Measurements from ENCODE around the gene BIRC2.
"Not testable (repeated sequence)": the region's sequence is repeated elsewhere in the genome, so short reads cannot be mapped to it uniquely, and the experiment has no call there.

The BIRC2 gene

GRCh38 chr11:102368472-102368871, 21.5 kb downstream of the BIRC2 start:
- H3K4me1 ChIP-seq, result 0 out of 2 replicates have a peak, but pooled peaks cover 2% of the 10 kb centered on the region
- H3K4me3 ChIP-seq, result no peak overlapping the region
- in situ Hi-C loops (cut with MboI; ENCODE audit: low sequenced_read_pairs), result no loop called here
- H3K27me3 ChIP-seq (ENCODE audit: low read depth), result no peaks in the 10 kb centered on the region
- no peaks in the 10 kb centered on the region for H3K9me3 ChIP-seq
- no peak for DNase-seq (ENCODE audit: low spot score in 2 of 2)
- peaks cover 22% of the 10 kb centered on the region for H3K36me3 ChIP-seq (replicated peaks)

GRCh38 chr11:102374633-102375424, 27.8 kb downstream of the BIRC2 start:
- H3K27me3 ChIP-seq (ENCODE audit: low read depth); in situ Hi-C loops (cut with MboI; ENCODE audit: low sequenced_read_pairs); H3K36me3 ChIP-seq (replicated peaks); H3K4me3 ChIP-seq; H3K4me1 ChIP-seq; H3K9me3 ChIP-seq; DNase-seq (ENCODE audit: low spot score in 2 of 2): not testable (repeated sequence)

- Histone ChIP-seq H3K9me3 (no peaks in the 10 kb centered on the region), H3K36me3 (replicated peaks) (peaks cover 8% of the 10 kb centered on the region; the same call in 1 of the 2 replicates), H3K4me3 (no peak overlapping the region), H3K4me1 (peaks cover 5% of the 10 kb centered on the region; the same call in 1 of the 2 replicates), H3K27me3 (ENCODE audit: low read depth) (no peaks in the 10 kb centered on the region)
- DNase-seq (ENCODE audit: low spot score in 2 of 2), result no peak
- in situ Hi-C loops (cut with MboI; ENCODE audit: low sequenced_read_pairs), result no loop called here
Measured at GRCh38 chr11:102375720-102376399, 28.8 kb downstream of the BIRC2 start.

- in situ Hi-C loops (cut with MboI; ENCODE audit: low sequenced_read_pairs), result no loop called here
- Histone ChIP-seq H3K27me3 (ENCODE audit: low read depth) (no peaks in the 10 kb centered on the region), H3K4me3 (no peak overlapping the region), H3K36me3 (replicated peaks) (peaks cover 8% of the 10 kb centered on the region; the same call in 1 of the 2 replicates), H3K9me3 (no peaks in the 10 kb centered on the region), H3K4me1 (peaks cover 5% of the 10 kb centered on the region; the same call in 1 of the 2 replicates)
- DNase-seq (ENCODE audit: low spot score in 2 of 2), result no peak
Measured at GRCh38 chr11:102377891-102378290, 30.9 kb downstream of the BIRC2 start.

GRCh38 chr11:102378818-102379217, 31.8 kb downstream of the BIRC2 start:
- Histone ChIP-seq H3K27me3 (ENCODE audit: low read depth) (no peaks in the 10 kb centered on the region), H3K4me1 (peaks cover 12% of the 10 kb centered on the region), H3K9me3 (no peaks in the 10 kb centered on the region), H3K36me3 (replicated peaks) (peaks cover 8% of the 10 kb centered on the region; the same call in 1 of the 2 replicates), H3K4me3 (no peak overlapping the region)
- in situ Hi-C loops (cut with MboI; ENCODE audit: low sequenced_read_pairs), result no loop called here
- DNase-seq (ENCODE audit: low spot score in 2 of 2), result no peak

GRCh38 chr11:102382384-102382783, 35.4 kb downstream of the BIRC2 start:
- no peaks in the 10 kb centered on the region for H3K27me3 ChIP-seq (ENCODE audit: low read depth)
- H3K4me3 ChIP-seq, result no peak overlapping the region
- no peak for DNase-seq (ENCODE audit: low spot score in 2 of 2)
- H3K36me3 ChIP-seq (replicated peaks), result peaks cover 5% of the 10 kb centered on the region
- in situ Hi-C loops (cut with MboI; ENCODE audit: low sequenced_read_pairs), result no loop called here
- no peaks in the 10 kb centered on the region for H3K9me3 ChIP-seq
- H3K4me1 ChIP-seq, result peaks cover 19% of the 10 kb centered on the region

- Histone ChIP-seq H3K4me1 (peaks cover 19% of the 10 kb centered on the region), H3K27me3 (ENCODE audit: low read depth) (no peaks in the 10 kb centered on the region), H3K36me3 (replicated peaks) (peaks cover 5% of the 10 kb centered on the region), H3K9me3 (no peaks in the 10 kb centered on the region), H3K4me3 (no peak overlapping the region)
- in situ Hi-C loops (cut with MboI; ENCODE audit: low sequenced_read_pairs), result no loop called here
- no peak for DNase-seq (ENCODE audit: low spot score in 2 of 2)
Measured at GRCh38 chr11:102383839-102384238, 36.8 kb downstream of the BIRC2 start.

GRCh38 chr11:102384419-102385079, 37.5 kb downstream of the BIRC2 start:
- DNase-seq (ENCODE audit: low spot score in 2 of 2), result no peak
- Histone ChIP-seq H3K4me1 (peaks cover 19% of the 10 kb centered on the region), H3K4me3 (no peak overlapping the region), H3K27me3 (ENCODE audit: low read depth) (no peaks in the 10 kb centered on the region), H3K36me3 (replicated peaks) (no peaks in the 10 kb centered on the region; the same call in 1 of the 2 replicates), H3K9me3 (no peaks in the 10 kb centered on the region)
- in situ Hi-C loops (cut with MboI; ENCODE audit: low sequenced_read_pairs), result no loop called here

GRCh38 chr11:102385085-102386007, 38.3 kb downstream of the BIRC2 start:
- in situ Hi-C loops (cut with MboI; ENCODE audit: low sequenced_read_pairs), result no loop called here
- DNase-seq (ENCODE audit: low spot score in 2 of 2), result no peak
- Histone ChIP-seq H3K27me3 (ENCODE audit: low read depth) (no peaks in the 10 kb centered on the region), H3K9me3 (no peaks in the 10 kb centered on the region), H3K4me3 (no peak overlapping the region), H3K36me3 (replicated peaks) (no peaks in the 10 kb centered on the region; the same call in 1 of the 2 replicates), H3K4me1 (peaks cover 15% of the 10 kb centered on the region)

GRCh38 chr11:102386136-102386734, 39.2 kb downstream of the BIRC2 start:
- Histone ChIP-seq H3K27me3 (ENCODE audit: low read depth) (no peaks in the 10 kb centered on the region), H3K36me3 (replicated peaks) (no peaks in the 10 kb centered on the region; the same call in 1 of the 2 replicates)
- in situ Hi-C loops (cut with MboI; ENCODE audit: low sequenced_read_pairs), result no loop called here

GRCh38 chr11:102387043-102387781, 40.2 kb downstream of the BIRC2 start:
- H3K27me3 ChIP-seq (ENCODE audit: low read depth), result no peaks in the 10 kb centered on the region
- H3K4me1 ChIP-seq, result peaks cover 14% of the 10 kb centered on the region
- no peaks in the 10 kb centered on the region; the same call in 1 of the 2 replicates for H3K36me3 ChIP-seq (replicated peaks)
- DNase-seq (ENCODE audit: low spot score in 2 of 2), result no peak
- H3K4me3 ChIP-seq, result no peak overlapping the region
- in situ Hi-C loops (cut with MboI; ENCODE audit: low sequenced_read_pairs), result no loop called here
- H3K9me3 ChIP-seq, result no peaks in the 10 kb centered on the region

More at GRCh38 chr11:102386136-102386734, 39.2 kb downstream of the BIRC2 start:
- DNase-seq (ENCODE audit: low spot score in 2 of 2), result no peak
- Histone ChIP-seq H3K4me3 (no peak overlapping the region), H3K4me1 (peaks cover 14% of the 10 kb centered on the region), H3K9me3 (no peaks in the 10 kb centered on the region)

- H3K36me3 ChIP-seq (replicated peaks), result no peaks in the 10 kb centered on the region; the same call in 1 of the 2 replicates
- in situ Hi-C loops (cut with MboI; ENCODE audit: low sequenced_read_pairs), result no loop called here
- DNase-seq (ENCODE audit: low spot score in 2 of 2), result no peak
Measured at GRCh38 chr11:102389253-102389652, 42.2 kb downstream of the BIRC2 start.

More at GRCh38 chr11:102389253-102389652, 42.2 kb downstream of the BIRC2 start:
- no peaks in the 10 kb centered on the region for H3K27me3 ChIP-seq (ENCODE audit: low read depth)
- H3K4me3 ChIP-seq, result no peak overlapping the region
- peaks cover 4% of the 10 kb centered on the region; the same call in 1 of the 2 replicates for H3K4me1 ChIP-seq
- no peaks in the 10 kb centered on the region for H3K9me3 ChIP-seq

Measured in HAP-1 (cell line).